ENCODE data around the gene HECTD1. TPM values are rescaled to one million over a fixed set of nuclear protein-coding genes. Genes with fewer than 3 reads are reported as not detected.
"Not testable (repeated sequence)": the region's sequence is repeated elsewhere in the genome, so short reads cannot be mapped to it uniquely, and the experiment has no call there.

The HECTD1 gene
- total RNA-seq, 1 donor from 2014 or later = 143 TPM

GRCh38 chr14:31253746-31254471 lies 46.3 kb upstream of the HECTD1 start:
- Mint-ChIP-seq H3K9me3 (no peaks in the 10 kb centered on the region), H3K27me3 (no peaks in the 10 kb centered on the region), H3K36me3 (no peaks in the 10 kb centered on the region), H3K4me1 (ENCODE audit: unreplicated experiment) (no peaks in the 10 kb centered on the region), H3K4me3 (no peak overlapping the region), H3K27ac (no peak overlapping the region)
- TF ChIP-seq CTCF (conservative IDR thresholded peaks at IDR 0.05) = no peak
- no peak for DNase-seq (ENCODE audit: extremely low spot score, unreplicated experiment)

GRCh38 chr14:31252865-31253264 lies 45.3 kb upstream of the HECTD1 start:
- no peak for TF ChIP-seq CTCF (conservative IDR thresholded peaks at IDR 0.05)
- H3K27ac Mint-ChIP-seq = no peak overlapping the region
- H3K9me3 Mint-ChIP-seq = no peaks in the 10 kb centered on the region
- H3K4me3 Mint-ChIP-seq = no peak overlapping the region
- no peak for DNase-seq (ENCODE audit: extremely low spot score, unreplicated experiment)
- no peaks in the 10 kb centered on the region for H3K36me3 Mint-ChIP-seq
- H3K4me1 Mint-ChIP-seq (ENCODE audit: unreplicated experiment) = no peaks in the 10 kb centered on the region
- no peaks in the 10 kb centered on the region for H3K27me3 Mint-ChIP-seq

- Mint-ChIP-seq H3K27ac (peak overlapping the region; percentile 35), H3K4me3 (no peak overlapping the region), H3K4me1 (ENCODE audit: unreplicated experiment) (no peaks in the 10 kb centered on the region), H3K27me3 (no peaks in the 10 kb centered on the region), H3K36me3 (no peaks in the 10 kb centered on the region), H3K9me3 (no peaks in the 10 kb centered on the region)
- DNase-seq (ENCODE audit: extremely low spot score, unreplicated experiment) = no peak
- TF ChIP-seq CTCF (conservative IDR thresholded peaks at IDR 0.05) = no peak
Measured at GRCh38 chr14:31251028-31251958, 43.7 kb upstream of the HECTD1 start.

DNA sequence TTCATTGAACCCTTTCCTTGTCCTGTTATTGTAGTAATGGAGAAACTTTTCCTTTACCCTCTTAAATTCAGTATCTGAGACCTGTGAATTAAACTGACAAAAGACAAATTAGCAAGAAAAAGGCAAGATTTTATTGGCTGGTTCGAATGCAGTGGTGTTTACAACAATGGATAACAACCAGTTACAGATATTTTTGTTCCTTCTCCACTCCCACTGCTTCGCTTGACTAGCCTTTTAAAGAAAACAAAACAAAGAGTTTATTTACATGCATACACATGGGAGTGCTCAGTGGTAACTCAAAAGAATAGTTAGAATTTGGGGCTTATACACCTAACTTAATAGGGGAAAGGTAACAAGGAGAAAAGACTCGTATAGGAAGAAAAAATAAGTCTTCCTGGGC lies 37.0 kb upstream of the HECTD1 start:
- no peak overlapping the region for H3K4me3 Mint-ChIP-seq
- no peak for DNase-seq (ENCODE audit: extremely low spot score, unreplicated experiment)
- TF ChIP-seq CTCF (conservative IDR thresholded peaks at IDR 0.05) = no peak
- peak overlapping the region; percentile 83 for H3K27ac Mint-ChIP-seq
- no peaks in the 10 kb centered on the region for H3K27me3 Mint-ChIP-seq
- H3K36me3 Mint-ChIP-seq = no peaks in the 10 kb centered on the region
- peaks cover 4% of the 10 kb centered on the region for H3K4me1 Mint-ChIP-seq (ENCODE audit: unreplicated experiment)
- H3K9me3 Mint-ChIP-seq = peaks cover 4% of the 10 kb centered on the region

DNA sequence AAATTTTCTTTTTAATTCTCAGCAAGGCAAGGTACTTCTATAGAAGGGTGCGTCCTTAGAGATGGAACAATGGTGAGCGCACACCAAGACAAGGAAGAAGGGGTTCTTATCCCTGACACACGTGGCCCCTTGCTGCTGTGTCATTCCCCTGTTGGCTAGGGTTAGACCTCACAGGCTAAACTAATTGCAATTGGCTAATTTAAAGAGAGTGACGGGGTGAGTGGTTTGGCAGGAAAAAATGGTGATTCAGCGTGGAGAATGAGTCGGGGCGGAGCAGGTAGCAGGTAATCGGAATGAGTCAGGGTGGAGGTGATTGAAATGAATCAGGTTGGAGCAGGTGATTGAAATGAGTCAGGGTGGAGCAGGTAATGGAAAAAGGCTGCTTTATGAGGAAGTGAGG lies 36.3 kb upstream of the HECTD1 start:
- peak overlapping the region; percentile 83 for H3K27ac Mint-ChIP-seq

DNA sequence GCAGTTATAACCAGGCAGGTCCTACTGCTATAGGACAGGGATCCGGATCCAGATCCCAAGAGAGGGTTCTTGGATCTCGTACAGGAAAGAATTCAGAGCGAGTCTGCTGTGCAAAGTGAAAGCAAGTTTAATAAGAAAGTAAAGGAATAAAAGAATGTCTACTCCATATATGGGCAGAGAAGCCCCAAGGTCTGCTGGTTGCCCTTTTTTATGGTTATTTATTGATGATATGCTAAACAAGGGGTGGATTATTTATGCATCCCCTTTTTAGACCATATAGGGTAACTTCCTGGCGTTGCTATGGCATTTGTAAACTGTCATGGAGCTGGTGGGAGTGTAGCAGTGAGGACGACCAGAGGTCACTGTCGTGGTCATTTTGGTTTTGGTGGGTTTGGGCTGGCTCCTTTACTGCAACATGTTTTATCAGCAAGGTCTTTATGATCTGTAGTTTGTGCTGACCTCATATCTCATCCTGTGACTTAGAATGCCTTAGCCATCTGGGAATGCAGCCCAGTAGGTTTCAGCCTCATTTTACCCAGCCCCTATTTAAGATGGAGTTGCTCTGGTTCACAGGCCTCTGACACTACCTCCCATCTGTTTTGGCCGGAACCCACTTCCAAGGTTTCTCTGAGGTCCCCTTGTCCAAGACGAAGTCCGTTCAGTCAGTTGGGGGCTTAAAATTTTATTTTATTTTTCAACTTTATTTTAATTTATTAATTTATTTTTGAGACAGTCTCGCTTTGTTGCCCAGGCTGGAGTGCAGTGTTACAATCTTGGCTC lies 34.8 kb upstream of the HECTD1 start:
- not testable (repeated sequence) for DNase-seq (ENCODE audit: extremely low spot score, unreplicated experiment); H3K36me3 Mint-ChIP-seq; H3K27ac Mint-ChIP-seq; H3K9me3 Mint-ChIP-seq; H3K4me1 Mint-ChIP-seq (ENCODE audit: unreplicated experiment); H3K4me3 Mint-ChIP-seq; H3K27me3 Mint-ChIP-seq

More for the DNA sequence above, 36.3 kb upstream of the HECTD1 start:
- no peak for DNase-seq (ENCODE audit: extremely low spot score, unreplicated experiment)
- no peaks in the 10 kb centered on the region for H3K36me3 Mint-ChIP-seq
- no peaks in the 10 kb centered on the region for H3K27me3 Mint-ChIP-seq
- H3K4me1 Mint-ChIP-seq (ENCODE audit: unreplicated experiment) = peaks cover 4% of the 10 kb centered on the region
- peak overlapping the region; percentile 8 for H3K4me3 Mint-ChIP-seq
- peaks cover 4% of the 10 kb centered on the region for H3K9me3 Mint-ChIP-seq
- no peak for TF ChIP-seq CTCF (conservative IDR thresholded peaks at IDR 0.05)
